ENCODE measurements around the gene RPL37A.

Gene RPL37A

DNA sequence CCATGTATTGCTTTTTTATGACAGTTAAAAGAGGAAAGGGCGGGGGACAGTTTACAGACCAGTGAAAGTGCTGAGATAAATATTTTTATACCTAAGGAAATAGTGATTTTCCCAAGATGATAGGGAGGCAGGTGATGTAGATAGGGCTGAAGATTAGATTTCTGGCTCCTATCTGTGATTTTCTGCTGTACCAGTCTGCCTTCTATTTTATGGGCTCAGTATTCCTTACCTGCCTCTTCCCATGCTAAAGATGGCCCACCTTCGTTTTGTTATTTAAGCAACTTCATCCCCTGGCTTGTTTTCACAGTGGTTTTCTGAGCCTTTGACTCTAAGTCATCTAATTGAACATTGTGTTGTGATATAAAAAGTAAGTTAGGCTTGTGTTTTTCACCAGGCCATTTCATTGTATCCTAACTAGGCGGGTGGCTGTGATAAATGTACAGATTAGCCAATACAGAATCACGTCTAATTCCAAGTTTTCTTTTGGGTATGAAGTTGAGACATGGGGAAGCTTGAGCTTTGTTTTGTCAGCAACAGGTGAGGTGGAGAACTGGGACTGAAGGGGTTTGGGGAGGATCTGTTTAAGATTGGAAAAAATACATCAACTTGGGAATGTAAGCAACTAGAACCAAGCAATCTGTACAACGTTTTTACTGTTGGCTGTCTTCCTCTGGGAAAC lies 5.2 kb downstream of the RPL37A start:
- ChIA-PET POLR2A (interaction anchor here (1.4 kb wide), 1 partner anchor 11 kb away, joined by 3 read pairs; no protein-coding TSS in a partner anchor), CTCF (no interaction called here)
- no peak for DNase-seq (ENCODE audit: extremely low spot score)
- TF ChIP-seq NFRKB (IDR thresholded peaks at IDR 0.05) (no peak), L3MBTL2 (conservative IDR thresholded peaks at IDR 0.05) (no peak), BHLHE40 (IDR thresholded peaks at IDR 0.05; ENCODE audit: borderline replicate concordance) (no peak), ZNF384 (IDR thresholded peaks at IDR 0.05) (no peak), TARDBP (IDR thresholded peaks at IDR 0.05) (no peak), FOXA1 (IDR thresholded peaks at IDR 0.05) (no peak)

DNA sequence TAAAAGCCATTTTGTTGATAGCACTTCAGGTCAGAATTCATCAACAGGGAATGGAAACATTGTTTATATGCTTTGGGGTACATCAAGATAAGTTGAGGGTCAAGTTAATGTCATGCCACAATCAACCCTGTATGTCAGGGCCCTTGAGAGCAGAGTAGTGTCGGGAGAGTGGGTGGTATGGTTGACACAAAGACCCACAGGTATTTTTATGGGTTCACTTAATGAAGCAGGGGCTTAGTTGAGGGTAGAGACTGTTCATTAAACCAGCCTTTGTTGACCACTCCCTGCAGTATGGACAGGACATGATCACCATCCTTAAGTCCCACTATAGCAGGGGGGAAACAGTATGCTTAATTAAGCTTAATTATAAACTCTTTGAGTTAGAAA lies 5.7 kb downstream of the RPL37A start:
- DNase-seq (ENCODE audit: extremely low spot score) = no peak
- TF ChIP-seq BHLHE40 (IDR thresholded peaks at IDR 0.05; ENCODE audit: borderline replicate concordance) = no peak
- no peak for TF ChIP-seq TARDBP (IDR thresholded peaks at IDR 0.05)
- TF ChIP-seq ARNT (IDR thresholded peaks at IDR 0.05) = no peak
- no peak for TF ChIP-seq FOXK2 (IDR thresholded peaks at IDR 0.05)
- TF ChIP-seq ELF4 (IDR thresholded peaks at IDR 0.05) = no peak; the same call in 1 of the 2 replicates
- TF ChIP-seq ZNF384 (IDR thresholded peaks at IDR 0.05) = no peak
- no peak for TF ChIP-seq HDGF (IDR thresholded peaks at IDR 0.05; ENCODE audit: borderline replicate concordance)
- TF ChIP-seq SP1 (IDR thresholded peaks at IDR 0.05) = no peak
- no peak for TF ChIP-seq L3MBTL2 (conservative IDR thresholded peaks at IDR 0.05)
- no peak for TF ChIP-seq FOXA1 (IDR thresholded peaks at IDR 0.05)
- TF ChIP-seq SUZ12 (IDR thresholded peaks at IDR 0.05) = no peak
- TF ChIP-seq NFRKB (IDR thresholded peaks at IDR 0.05) = no peak
- TF ChIP-seq, protein P1, sequence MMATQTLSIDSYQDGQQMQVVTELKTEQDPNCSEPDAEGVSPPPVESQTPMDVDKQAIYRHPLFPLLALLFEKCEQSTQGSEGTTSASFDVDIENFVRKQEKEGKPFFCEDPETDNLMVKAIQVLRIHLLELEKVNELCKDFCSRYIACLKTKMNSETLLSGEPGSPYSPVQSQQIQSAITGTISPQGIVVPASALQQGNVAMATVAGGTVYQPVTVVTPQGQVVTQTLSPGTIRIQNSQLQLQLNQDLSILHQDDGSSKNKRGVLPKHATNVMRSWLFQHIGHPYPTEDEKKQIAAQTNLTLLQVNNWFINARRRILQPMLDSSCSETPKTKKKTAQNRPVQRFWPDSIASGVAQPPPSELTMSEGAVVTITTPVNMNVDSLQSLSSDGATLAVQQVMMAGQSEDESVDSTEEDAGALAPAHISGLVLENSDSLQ (IDR thresholded peaks at IDR 0.05) = no peak
- TF ChIP-seq FOXM1 (IDR thresholded peaks at IDR 0.05; ENCODE audit: borderline replicate concordance) = no peak
- TF ChIP-seq LEF1 (IDR thresholded peaks at IDR 0.05; ENCODE audit: borderline replicate concordance) = no peak
- TF ChIP-seq CTBP1 (IDR thresholded peaks at IDR 0.05; ENCODE audit: borderline replicate concordance) = no peak
- POLR2A ChIA-PET = interaction anchor here (1.4 kb wide), 1 partner anchor 12 kb away, joined by 3 read pairs; no protein-coding TSS in a partner anchor
- CTCF ChIA-PET = no interaction called here

DNA sequence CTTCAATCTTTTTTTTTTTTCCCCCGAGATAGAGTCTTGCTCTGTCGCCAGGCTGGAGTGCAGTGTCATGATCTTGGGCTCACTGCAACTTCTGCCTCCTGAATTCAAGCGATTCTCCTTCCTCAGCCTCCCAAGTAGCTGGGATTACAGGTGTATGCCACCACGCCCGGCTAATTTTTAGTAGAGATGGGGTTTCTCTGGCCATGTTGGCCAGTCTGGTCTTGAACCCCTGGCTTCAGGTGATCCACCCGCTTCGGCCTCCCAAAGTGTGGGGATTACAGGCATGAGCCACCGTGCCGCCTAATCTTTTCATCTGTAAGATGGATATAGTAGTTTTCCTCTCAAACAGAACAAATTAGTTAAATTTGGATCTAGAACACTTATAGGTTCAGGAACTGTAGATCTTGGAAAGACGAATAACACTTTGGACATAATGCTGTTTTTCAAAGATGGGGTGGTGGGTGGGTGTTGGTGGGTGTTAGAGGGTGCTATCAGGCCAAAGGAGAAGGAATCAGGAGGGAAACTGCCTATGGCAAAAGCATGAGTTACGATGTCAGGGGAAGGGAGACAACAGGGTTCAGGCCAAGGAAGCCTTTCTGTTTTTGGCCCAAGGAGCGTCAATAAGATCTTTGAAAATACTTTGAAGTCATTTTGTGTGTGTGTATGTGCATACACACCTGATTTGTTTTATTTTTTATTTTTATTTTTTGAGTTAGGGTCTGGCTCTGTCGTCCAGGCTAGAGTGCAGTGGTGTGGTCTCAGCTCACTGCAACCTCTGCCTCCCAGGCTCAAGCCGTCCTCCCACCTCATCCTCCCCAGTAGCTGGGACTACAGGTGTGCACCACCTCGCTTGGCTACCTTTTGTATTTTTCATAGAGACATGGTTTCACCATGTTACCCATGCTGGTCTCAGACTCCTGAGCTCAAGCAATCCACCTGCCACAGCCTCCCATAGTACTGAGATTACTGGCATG lies 6.8 kb downstream of the RPL37A start:
- no peak for DNase-seq (ENCODE audit: extremely low spot score)
- CTCF ChIA-PET = interaction anchor here (1.5 kb wide), 1 partner anchor 11 kb away, joined by 3 read pairs; no protein-coding TSS in a partner anchor
- no peak for TF ChIP-seq CTBP1 (IDR thresholded peaks at IDR 0.05; ENCODE audit: borderline replicate concordance)
- no peak for TF ChIP-seq HDGF (IDR thresholded peaks at IDR 0.05; ENCODE audit: borderline replicate concordance)
- TF ChIP-seq ARNT (IDR thresholded peaks at IDR 0.05) = no peak
- TF ChIP-seq L3MBTL2 (conservative IDR thresholded peaks at IDR 0.05) = no peak
- TF ChIP-seq, protein P1 (IDR thresholded peaks at IDR 0.05) = no peak
- TF ChIP-seq FOXK2 (IDR thresholded peaks at IDR 0.05) = no peak
- TF ChIP-seq BHLHE40 (IDR thresholded peaks at IDR 0.05; ENCODE audit: borderline replicate concordance) = no peak
- no peak for TF ChIP-seq ELF4 (IDR thresholded peaks at IDR 0.05)
- no peak for TF ChIP-seq ZNF384 (IDR thresholded peaks at IDR 0.05)
- no peak for TF ChIP-seq FOXA1 (IDR thresholded peaks at IDR 0.05)
- no peak for TF ChIP-seq FOXM1 (IDR thresholded peaks at IDR 0.05; ENCODE audit: borderline replicate concordance)
- TF ChIP-seq LEF1 (IDR thresholded peaks at IDR 0.05; ENCODE audit: borderline replicate concordance) = no peak
- TF ChIP-seq TARDBP (IDR thresholded peaks at IDR 0.05) = no peak
- TF ChIP-seq SP1 (IDR thresholded peaks at IDR 0.05) = no peak
- no peak for TF ChIP-seq SUZ12 (IDR thresholded peaks at IDR 0.05)
- no peak for TF ChIP-seq NFRKB (IDR thresholded peaks at IDR 0.05)
- POLR2A ChIA-PET = interaction anchor here (1.4 kb wide), 1 partner anchor 13 kb away, joined by 3 read pairs; no protein-coding TSS in a partner anchor

DNA sequence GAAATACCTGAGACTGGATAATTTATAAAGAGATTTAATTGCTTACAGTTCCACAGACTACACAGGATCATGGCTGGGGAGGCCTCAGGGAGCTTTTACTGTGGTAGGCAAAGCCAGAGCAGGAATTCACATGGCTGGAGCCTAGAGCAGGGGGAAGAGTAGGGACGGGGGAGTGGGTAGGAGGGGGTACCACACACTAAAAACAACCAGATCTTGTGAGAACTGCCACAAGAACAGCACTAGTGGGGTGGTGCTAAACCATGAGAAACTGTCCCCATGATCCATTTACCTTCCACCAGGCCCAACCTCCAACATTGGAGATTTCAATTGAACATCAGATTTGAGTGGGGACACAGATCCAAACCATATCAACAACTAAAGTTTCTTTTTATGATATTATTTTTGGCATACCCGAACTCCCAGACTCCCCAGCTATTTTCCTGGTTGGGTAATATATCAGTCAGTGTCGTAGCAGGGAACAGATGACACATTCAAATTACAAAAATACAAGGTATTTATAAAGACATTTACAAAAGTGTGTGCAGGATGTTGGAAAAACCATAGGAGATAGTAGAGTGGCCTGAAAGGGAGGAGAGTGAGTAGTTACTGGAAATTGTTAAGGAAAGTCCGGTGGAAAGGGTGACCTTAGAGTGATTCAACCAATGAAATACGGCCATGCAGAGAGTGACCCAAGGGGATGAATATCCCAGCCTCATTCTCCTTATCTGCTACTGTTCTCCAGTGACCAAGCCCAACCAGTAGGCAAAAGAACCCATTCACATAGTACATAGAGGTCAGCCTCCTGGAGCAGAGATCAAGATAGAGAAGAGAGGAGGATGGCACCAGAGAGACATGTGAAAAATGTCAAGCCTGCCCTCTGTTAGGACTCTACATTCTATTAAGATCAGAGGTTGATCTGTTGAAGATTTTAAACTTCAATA lies 8.8 kb downstream of the RPL37A start:
- TF ChIP-seq ELF4 (IDR thresholded peaks at IDR 0.05) (no peak), L3MBTL2 (conservative IDR thresholded peaks at IDR 0.05) (no peak), NFRKB (IDR thresholded peaks at IDR 0.05) (no peak), SP1 (IDR thresholded peaks at IDR 0.05) (no peak), FOXA1 (IDR thresholded peaks at IDR 0.05) (no peak), HDGF (IDR thresholded peaks at IDR 0.05; ENCODE audit: borderline replicate concordance) (no peak), FOXK2 (IDR thresholded peaks at IDR 0.05) (no peak), ARNT (IDR thresholded peaks at IDR 0.05) (no peak), BHLHE40 (IDR thresholded peaks at IDR 0.05; ENCODE audit: borderline replicate concordance) (no peak), CTBP1 (IDR thresholded peaks at IDR 0.05; ENCODE audit: borderline replicate concordance) (no peak)
- TF ChIP-seq, protein P1 (IDR thresholded peaks at IDR 0.05) = no peak
- CTCF ChIA-PET = interaction anchor here (0.7 kb wide), 1 partner anchor 222 kb away, joined by 4 read pairs; no protein-coding TSS in a partner anchor
- POLR2A ChIA-PET = interaction anchor here (3.6 kb wide), 1 partner anchor 9 kb away, joined by 17 read pairs; the partner anchor contains the start of gene RPL37A
- no peak for DNase-seq (ENCODE audit: extremely low spot score)

Measured in HEK293T (cell line).